ENCODE results near the gene PAX2.
A peak's percentile ranks its signal among the peaks of the same experiment; 100 is the strongest.

Gene PAX2

DNA sequence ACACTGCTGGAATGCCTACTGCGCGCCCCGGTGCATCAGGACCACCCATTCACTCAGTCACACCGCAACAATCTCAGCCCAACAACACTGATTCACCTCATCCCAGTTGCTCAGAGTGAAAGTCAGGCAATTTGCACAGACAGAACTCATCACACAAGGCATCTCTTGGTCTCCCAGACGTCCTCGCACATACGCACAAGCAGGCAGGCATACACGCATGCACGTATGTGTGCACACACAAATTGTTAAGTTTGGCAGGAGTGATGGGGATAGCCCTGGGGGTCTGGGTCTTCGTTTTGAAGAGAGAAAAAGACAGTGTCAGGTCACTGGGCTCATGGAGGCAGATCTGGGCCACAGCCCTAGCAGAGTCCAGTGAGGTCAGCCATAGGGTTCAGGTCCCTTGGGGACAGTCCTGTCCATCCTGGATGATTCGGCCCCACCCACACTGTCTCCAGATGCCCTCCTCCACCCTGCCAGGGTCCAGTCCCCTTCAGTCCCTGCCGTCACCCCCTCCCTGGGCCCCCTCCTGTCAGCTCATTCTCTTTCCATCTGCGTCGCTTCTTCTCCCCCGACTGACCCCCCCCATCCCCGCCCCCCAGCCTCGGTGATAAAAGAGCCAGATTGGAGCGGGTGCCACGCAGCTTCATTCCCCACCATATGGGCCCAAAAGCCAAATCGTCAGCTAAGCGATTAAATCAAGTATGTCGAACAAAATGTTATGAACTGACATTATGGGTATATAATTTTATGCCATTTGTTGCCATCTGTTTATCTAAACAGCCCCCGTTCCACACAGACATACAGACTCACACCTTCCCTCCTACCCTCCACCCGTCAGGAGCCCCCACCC lies 118.9 kb downstream of the PAX2 start:
- DNase-seq = no peak

DNA sequence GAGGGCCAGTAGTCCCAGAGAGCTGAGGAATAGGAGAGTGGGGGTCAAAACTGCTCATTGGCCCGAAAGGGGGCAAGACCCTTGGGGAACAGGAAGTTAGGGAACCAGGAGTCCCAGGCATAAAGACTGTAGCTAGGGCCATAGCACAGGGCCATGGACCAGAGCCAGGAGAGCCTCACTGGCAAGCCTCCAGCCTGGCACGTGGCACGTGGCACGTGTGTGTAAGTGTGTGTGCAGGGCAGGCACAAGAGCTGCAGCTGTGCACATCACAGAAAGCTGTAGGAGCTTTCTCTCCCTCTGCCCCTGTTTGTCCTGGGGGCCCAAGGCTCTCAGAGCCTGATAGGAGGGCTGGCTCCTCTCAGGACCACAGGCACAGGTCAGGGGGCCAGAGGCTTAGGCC lies 119.6 kb downstream of the PAX2 start:
- DNase-seq = no peak

- no peak for DNase-seq
Measured at GRCh38 chr10:100866010-100866409, 120.6 kb downstream of the PAX2 start.

DNA sequence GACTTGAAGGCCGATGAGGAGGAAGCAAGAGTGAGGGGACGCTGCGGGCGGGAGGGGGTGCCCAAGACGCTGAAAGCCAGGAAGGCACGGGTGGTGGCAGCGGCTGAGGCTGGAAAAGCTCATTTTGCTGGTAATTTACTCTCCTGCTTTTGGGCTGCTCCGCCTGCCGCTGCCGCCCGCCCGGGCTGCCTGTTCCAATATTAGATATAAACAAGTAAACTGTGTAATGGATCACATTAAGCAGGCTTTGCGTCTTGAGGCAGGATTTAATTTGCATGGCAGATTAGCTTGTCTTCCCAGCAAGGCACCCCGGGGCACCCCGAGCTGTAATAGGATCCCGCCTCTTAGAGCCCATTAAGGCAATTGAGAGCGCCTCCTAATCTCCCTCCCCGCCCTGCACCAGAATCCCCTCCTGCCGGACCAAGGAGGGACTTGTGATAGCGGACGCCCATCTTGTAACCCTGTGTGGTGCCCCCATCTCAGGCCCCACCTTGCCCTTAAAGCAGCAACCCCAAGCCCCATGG lies 121.3 kb downstream of the PAX2 start:
- DNase-seq = no peak

DNA sequence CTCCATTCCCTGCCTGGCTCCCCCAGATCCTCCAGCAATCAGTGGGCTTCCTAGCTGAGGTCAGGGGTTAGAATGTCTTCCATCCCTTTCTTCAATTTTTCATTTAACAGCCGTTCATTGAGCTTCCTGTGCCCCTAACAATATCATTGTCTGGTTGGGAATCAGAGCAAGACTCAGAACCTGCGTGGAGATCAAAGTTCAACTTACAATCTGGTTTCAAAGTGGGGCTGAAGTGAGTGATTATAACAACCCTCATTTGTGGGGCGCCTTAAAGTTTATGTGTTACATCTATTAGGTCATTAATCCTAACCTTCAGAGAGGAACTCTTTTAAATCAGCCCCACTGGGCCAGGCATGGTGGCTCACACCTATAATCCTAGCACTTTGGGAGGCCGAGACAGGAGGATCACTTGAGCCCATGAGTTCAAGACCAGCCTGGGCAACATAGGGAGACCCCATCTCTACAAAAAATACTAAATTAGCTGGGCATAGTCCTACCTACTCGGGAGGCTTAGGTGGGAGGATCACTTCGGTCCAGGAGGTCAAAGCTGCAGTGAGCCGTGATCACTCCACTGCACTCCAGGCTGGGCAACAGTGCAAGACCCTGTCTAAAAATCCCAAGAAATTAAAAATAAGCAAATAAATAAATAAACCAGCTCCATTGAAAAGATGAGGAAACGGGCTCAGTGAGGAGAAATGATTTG lies 122.0 kb downstream of the PAX2 start:
- DNase-seq = no peak

- no peak for DNase-seq
Measured at GRCh38 chr10:100868382-100868781, 123.0 kb downstream of the PAX2 start.

- no peak for DNase-seq
Measured at GRCh38 chr10:100869399-100869798, 124.0 kb downstream of the PAX2 start.

GRCh38 chr10:100872034-100872791 lies 126.8 kb downstream of the PAX2 start:
- peak; percentile 33 for DNase-seq

GRCh38 chr10:100873146-100873826 lies 127.9 kb downstream of the PAX2 start:
- no peak for DNase-seq

DNA sequence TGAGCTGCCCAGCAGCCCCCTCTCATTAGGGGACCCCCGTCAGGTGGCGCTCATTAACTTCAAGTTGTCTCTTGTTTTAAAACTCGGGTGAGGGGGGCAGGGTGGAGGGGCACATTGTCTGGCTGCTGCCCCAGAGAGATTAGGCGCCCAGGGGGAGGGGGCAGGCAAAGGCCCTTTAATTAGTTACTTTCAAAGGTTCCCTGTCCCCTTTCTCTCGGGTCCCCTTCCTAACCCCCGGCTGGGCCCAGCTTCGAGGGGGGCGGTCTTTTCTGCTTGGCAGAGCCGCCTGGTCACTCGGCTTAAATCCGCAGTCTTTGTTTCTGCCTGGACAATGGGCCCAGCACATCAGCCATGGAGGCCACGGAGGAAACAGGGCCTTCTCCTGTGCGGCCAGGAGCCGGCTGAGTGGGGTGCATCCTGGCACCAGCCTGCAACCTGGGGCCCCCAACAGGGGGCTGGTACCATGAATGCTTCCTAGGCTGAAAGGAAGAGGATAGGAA lies 128.5 kb downstream of the PAX2 start:
- DNase-seq = no peak

- no peak for DNase-seq
Measured at GRCh38 chr10:100874702-100875483, 129.5 kb downstream of the PAX2 start.

GRCh38 chr10:100875484-100876166 lies 130.2 kb downstream of the PAX2 start:
- DNase-seq = no peak

DNA sequence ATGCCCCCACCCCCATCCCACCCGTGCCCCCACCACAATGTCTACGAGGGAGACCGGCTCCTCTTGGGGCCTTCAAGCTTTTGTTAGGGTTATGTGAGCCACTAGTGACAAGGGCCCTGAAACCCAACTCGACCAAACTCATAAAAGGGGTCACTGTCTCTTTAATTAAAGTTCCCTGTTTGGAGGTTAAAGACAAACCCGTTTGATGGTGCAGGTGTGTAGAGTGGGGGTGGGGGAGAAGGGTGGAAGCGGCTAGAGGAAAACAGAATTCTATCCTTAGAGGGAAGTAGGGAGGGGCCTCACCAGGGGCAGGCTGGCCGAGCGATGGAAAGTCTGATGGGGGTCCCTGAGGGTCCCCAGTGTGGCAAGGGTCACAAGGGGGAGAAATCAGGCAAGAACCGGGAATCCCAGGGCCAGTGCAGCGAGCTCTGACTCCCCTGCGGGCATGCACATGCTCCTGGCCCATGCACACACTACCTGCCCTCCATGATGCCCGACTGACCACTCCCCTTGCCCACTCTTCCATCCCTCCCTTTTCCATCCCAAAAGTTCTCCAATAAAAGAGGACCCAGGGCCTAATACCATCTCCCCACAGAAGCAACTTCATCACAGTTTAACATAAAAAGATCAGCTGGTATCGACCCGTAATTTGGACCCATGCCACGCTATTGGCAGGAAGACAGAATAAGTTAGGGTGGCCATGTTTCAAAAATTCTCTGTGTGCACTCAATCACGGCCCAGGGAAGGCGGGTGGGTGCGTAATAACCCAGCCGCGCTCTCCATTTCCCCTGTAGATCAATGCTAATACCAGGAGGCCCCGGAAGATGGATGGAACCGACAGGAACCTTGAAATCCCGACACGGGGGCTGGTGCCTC lies 131.4 kb downstream of the PAX2 start:
- DNase-seq = no peak

DNA sequence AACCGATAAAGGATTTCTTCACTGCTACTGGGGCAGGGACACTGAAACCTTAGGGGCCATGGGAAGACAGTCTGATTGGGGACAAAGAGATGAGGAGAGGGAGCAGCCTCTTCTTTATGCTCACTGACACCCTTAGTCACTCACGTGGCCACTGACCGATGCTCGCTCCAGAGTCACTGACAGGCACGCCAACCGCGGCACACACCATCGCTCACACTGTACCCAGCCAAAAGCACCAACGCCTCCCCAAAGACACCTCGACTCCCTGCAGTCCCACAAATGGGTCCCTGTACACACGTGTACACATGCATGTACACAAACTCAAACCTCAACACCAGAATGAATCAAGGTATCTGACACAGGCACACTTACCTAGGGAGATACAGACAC lies 132.1 kb downstream of the PAX2 start:
- DNase-seq = no peak

DNA sequence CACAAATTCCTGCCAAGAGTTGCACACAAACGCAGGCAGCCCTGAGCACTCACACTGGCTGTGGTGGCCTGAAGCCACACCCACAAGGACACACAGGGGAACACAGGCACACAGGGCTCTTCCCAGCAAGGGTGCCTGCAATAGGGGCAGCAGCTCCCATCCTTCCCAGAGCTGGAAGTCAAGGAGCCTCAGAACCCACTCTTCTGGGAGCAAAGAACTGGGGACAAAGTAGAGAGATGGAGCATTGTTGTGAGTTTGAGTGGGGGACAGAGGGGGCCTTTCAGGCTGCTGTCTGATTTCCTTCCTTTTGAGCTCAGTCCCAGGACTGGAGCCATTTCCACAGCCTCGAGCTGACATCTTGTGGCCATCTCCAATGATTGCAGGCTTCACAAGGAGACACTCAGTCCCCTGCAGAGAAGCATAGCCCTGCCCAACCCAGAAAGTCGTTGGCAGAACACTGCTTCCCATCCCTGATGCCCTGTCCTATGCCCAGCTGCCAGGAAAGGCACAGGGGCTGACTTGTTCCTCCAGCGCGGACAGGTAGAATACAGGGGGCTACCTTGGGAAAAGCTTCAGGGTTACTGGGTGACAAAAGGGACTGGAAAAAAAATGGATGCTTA lies 133.0 kb downstream of the PAX2 start:
- DNase-seq = no peak

Data from NK-92 treated with Interleukin-12 subunit alpha and Interleukin-12 subunit beta, amount 100 ng/mL, for 24 hours (cell line).